Omental fat pad (tissue), 4 donors: ENCODE data around the gene NELL1. TPM values are rescaled to one million over a fixed set of nuclear protein-coding genes. Genes with fewer than 3 reads are reported as not detected.

ENCODE experiments used
- ATAC-seq: fragments of 150-250 bp; one replicate; pipeline ENCODE4 v1.9.1; 2016; ENCODE audit warnings: mild to moderate bottlenecking, moderate library complexity; ENCODE audit not compliant: low FRiP score
- DNase-seq: peaks from one replicate; pipeline ENCODE4 v3.0.0-alpha.2; 2019; ENCODE audit warnings: low spot score
- total RNA-seq, 4 donors: library from RNA; depleted of rRNA; stranded (reverse); fragments of >200 nt; gene quantifications; one replicate each; pipeline ENCODE4 v1.1.0, GENCODE V29; 2016
- TF ChIP-seq, protein P1 (sequence below), 3 donors: fragments of 450-650 bp; IDR thresholded peaks; one replicate each; pipeline ENCODE4 v1.5.1; 2016 to 2017; ENCODE audit warnings: antibody characterized with exemption in 3 of 3, mild to moderate bottlenecking in 3 of 3, moderate library complexity in 2 of 3

NELL1 gene
- total RNA-seq, 4 donors from 2014 or later: 0.48 to 1.3 TPM; not detected in 2

GRCh38 chr11:20910733-20911132 is 241.3 kb downstream of the NELL1 start:
- no peak for ATAC-seq
- TF ChIP-seq, protein P1, sequence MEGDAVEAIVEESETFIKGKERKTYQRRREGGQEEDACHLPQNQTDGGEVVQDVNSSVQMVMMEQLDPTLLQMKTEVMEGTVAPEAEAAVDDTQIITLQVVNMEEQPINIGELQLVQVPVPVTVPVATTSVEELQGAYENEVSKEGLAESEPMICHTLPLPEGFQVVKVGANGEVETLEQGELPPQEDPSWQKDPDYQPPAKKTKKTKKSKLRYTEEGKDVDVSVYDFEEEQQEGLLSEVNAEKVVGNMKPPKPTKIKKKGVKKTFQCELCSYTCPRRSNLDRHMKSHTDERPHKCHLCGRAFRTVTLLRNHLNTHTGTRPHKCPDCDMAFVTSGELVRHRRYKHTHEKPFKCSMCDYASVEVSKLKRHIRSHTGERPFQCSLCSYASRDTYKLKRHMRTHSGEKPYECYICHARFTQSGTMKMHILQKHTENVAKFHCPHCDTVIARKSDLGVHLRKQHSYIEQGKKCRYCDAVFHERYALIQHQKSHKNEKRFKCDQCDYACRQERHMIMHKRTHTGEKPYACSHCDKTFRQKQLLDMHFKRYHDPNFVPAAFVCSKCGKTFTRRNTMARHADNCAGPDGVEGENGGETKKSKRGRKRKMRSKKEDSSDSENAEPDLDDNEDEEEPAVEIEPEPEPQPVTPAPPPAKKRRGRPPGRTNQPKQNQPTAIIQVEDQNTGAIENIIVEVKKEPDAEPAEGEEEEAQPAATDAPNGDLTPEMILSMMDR (IDR thresholded peaks at IDR 0.05): no peak
- DNase-seq: no peak

- TF ChIP-seq, protein P1 (IDR thresholded peaks at IDR 0.05): no peak
- ATAC-seq: peak; percentile 92
- no peak for DNase-seq
These were observed 242.9 kb downstream of the NELL1 start for GRCh38 chr11:20912065-20912821.

GRCh38 chr11:20912922-20913512 is 243.6 kb downstream of the NELL1 start:
- TF ChIP-seq, protein P1 (IDR thresholded peaks at IDR 0.05): no peak
- no peak for ATAC-seq

GRCh38 chr11:20917306-20917705 is 247.9 kb downstream of the NELL1 start:
- TF ChIP-seq, protein P1 (IDR thresholded peaks at IDR 0.05): no peak
- no peak for ATAC-seq
- DNase-seq: no peak

More at GRCh38 chr11:20912922-20913512, 243.6 kb downstream of the NELL1 start:
- DNase-seq: no peak

DNA sequence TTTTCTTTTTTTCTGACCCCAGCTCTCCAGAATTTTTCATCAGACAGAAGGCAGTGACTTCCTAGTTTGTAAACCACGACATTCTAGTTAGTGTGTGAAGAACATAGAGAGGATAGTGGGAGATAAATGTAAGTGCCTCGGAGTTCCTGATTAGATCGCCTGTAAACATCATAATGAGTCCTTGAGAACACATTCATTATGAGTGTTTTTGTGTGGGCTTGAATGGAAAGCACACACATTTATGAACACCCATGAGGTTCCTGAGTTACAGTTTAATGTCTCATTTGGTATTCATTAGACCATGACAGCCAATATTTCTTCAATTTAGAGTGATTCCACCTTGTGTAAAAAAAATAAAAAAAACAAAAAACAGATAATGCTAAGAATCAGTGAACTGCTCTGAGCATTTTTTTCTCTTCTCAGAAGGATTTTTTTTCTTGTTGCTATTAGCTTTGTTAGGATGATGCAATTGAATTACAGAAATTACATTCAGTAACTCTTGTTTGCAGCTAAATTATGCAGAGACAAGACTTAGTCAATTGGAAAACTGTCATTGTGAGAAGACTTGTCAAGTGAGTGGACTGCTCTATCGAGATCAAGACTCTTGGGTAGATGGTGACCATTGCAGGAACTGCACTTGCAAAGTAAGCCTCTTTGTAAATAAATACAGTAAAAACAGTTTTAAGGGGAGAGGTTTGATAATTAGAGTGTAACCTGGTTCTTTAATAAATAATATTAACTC is 257.6 kb downstream of the NELL1 start:
- TF ChIP-seq, protein P1 (IDR thresholded peaks at IDR 0.05): no peak
- no peak for ATAC-seq
- no peak for DNase-seq

- TF ChIP-seq, protein P1 (IDR thresholded peaks at IDR 0.05): no peak
- no peak for DNase-seq
- ATAC-seq: no peak
These were observed 261.6 kb downstream of the NELL1 start for GRCh38 chr11:20931029-20931428.
